Left colon (tissue), 2 donors: ENCODE measurements around the gene IQGAP2. TPM values are rescaled to one million over a fixed set of nuclear protein-coding genes. Genes with fewer than 3 reads are reported as not detected.

Experiments
- ATAC-seq: fragments of 200-7000 bp; cut with Tn5 transposase; one replicate; pipeline ENCODE4 v1.9.1; 2020; ENCODE audit warnings: mild to moderate bottlenecking, moderate library complexity
- DNase-seq, 2 donors: peaks; one replicate each; pipeline ENCODE4 v3.0.0-alpha.2; 2020
- intact Hi-C, 2 donors: fragments of 100-400 bp; cut with DNase I in 1 of 2; cut with micrococcal nuclease in 1 of 2; formaldehyde crosslinking; loops; one replicate each; pipeline versions ENCODE4 v1.11.2 to v1.14.0; 2022; cut with DNase I, micrococcal nuclease
- total RNA-seq, 2 donors: library from RNA; stranded (reverse); fragmentation: NEBNext Ultra II Directional; extraction: Animal tissue kit (Norgen Biotek cat#: 25700); gene quantifications; one replicate each; pipeline ENCODE4 v1.2.1, GENCODE V29; 2021
- donor health status: DM: no; HTN: no; CAD: no.
- donor health status: DM: yes; HTN: yes; CAD: no.

The IQGAP2 gene
- total RNA-seq, 2 donors from 2014 or later = 104 to 123 TPM

GRCh38 chr5:76604838-76605237, 201.8 kb downstream of the IQGAP2 start:
- intact Hi-C loops = loop anchor here in 1 of 2 donors (10.0 kb wide), 1 partner anchor 170 kb away; no protein-coding TSS in a partner anchor
- no peak for DNase-seq
- peak; percentile 89 for ATAC-seq

- no peak for ATAC-seq
- no peak for DNase-seq
- intact Hi-C loops = loop anchor here in 1 of 2 donors (10.0 kb wide), 1 partner anchor 168 kb away; no protein-coding TSS in a partner anchor
Measured at GRCh38 chr5:76606701-76607100, 203.6 kb downstream of the IQGAP2 start.

GRCh38 chr5:76607353-76607871, 204.3 kb downstream of the IQGAP2 start:
- ATAC-seq = no peak
- no peak for DNase-seq
- intact Hi-C loops = loop anchor here in 1 of 2 donors (10.0 kb wide), 1 partner anchor 167 kb away; no protein-coding TSS in a partner anchor

- DNase-seq = no peak
Measured at GRCh38 chr5:76608833-76609232, 205.7 kb downstream of the IQGAP2 start.

GRCh38 chr5:76610196-76610595, 207.1 kb downstream of the IQGAP2 start:
- intact Hi-C loops = no loop called here
- no peak for DNase-seq
- no peak for ATAC-seq

More at GRCh38 chr5:76608833-76609232, 205.7 kb downstream of the IQGAP2 start:
- intact Hi-C loops = loop anchor here in 1 of 2 donors (10.0 kb wide), 1 partner anchor 166 kb away; no protein-coding TSS in a partner anchor
- ATAC-seq = no peak

GRCh38 chr5:76612942-76613341, 209.9 kb downstream of the IQGAP2 start:
- no peak for DNase-seq
- no peak for ATAC-seq
- intact Hi-C loops = no loop called here

GRCh38 chr5:76615759-76616158, 212.7 kb downstream of the IQGAP2 start:
- intact Hi-C loops = no loop called here
- DNase-seq (no peak), ATAC-seq (no peak)

GRCh38 chr5:76616206-76616605, 213.1 kb downstream of the IQGAP2 start:
- intact Hi-C loops = no loop called here
- DNase-seq = no peak
- no peak for ATAC-seq

GRCh38 chr5:76617229-76617628, 214.1 kb downstream of the IQGAP2 start:
- intact Hi-C loops = no loop called here
- DNase-seq (no peak), ATAC-seq (no peak)

- DNase-seq = no peak
- no peak for ATAC-seq
- intact Hi-C loops = no loop called here
Measured at GRCh38 chr5:76617675-76618074, 214.6 kb downstream of the IQGAP2 start.

- DNase-seq (no peak), ATAC-seq (no peak)
- intact Hi-C loops = no loop called here
Measured at GRCh38 chr5:76620166-76620565, 217.1 kb downstream of the IQGAP2 start.

- no peak for ATAC-seq
- intact Hi-C loops = no loop called here
- DNase-seq = no peak
Measured at GRCh38 chr5:76622076-76622475, 219.0 kb downstream of the IQGAP2 start.

GRCh38 chr5:76622973-76623596, 220.0 kb downstream of the IQGAP2 start, which contains the start of gene F2RL2:
Gene F2RL2, minus strand, starts transcription at chr5:76623403. Its CDS starts 173 bp downstream, at chr5:76623230.
- intact Hi-C loops = no loop called here

GRCh38 chr5:76625087-76625815, 222.2 kb downstream of the IQGAP2 start:
- intact Hi-C loops = no loop called here
- ATAC-seq (no peak), DNase-seq (no peak)

More at GRCh38 chr5:76622973-76623596, 220.0 kb downstream of the IQGAP2 start, which contains the start of gene F2RL2:
- ATAC-seq = no peak
- DNase-seq = no peak

GRCh38 chr5:76626738-76627137, 223.7 kb downstream of the IQGAP2 start:
- intact Hi-C loops = no loop called here
- no peak for ATAC-seq
- DNase-seq = no peak

GRCh38 chr5:76634661-76635060, 231.6 kb downstream of the IQGAP2 start:
- ATAC-seq (no peak), DNase-seq (no peak)
- intact Hi-C loops = no loop called here

GRCh38 chr5:76637490-76637889, 234.4 kb downstream of the IQGAP2 start:
- DNase-seq = no peak
- no peak for ATAC-seq
- intact Hi-C loops = no loop called here

GRCh38 chr5:76638479-76638878, 235.4 kb downstream of the IQGAP2 start:
- ATAC-seq (no peak), DNase-seq (no peak)
- intact Hi-C loops = no loop called here

GRCh38 chr5:76641514-76642120, 238.5 kb downstream of the IQGAP2 start:
- ATAC-seq = peak; percentile 67
- intact Hi-C loops = no loop called here
- DNase-seq = peak; percentile 28 to 85
